CD4-positive, alpha-beta T cell treated with Interferon alpha-2 for 1 hour (primary cell): ENCODE measurements around the gene RBM10.

Source experiments
- DNase-seq, 2 donors: peaks; one replicate each; pipeline ENCODE4 v3.0.0-alpha.2; 2020 to 2022

Gene RBM10

DNA sequence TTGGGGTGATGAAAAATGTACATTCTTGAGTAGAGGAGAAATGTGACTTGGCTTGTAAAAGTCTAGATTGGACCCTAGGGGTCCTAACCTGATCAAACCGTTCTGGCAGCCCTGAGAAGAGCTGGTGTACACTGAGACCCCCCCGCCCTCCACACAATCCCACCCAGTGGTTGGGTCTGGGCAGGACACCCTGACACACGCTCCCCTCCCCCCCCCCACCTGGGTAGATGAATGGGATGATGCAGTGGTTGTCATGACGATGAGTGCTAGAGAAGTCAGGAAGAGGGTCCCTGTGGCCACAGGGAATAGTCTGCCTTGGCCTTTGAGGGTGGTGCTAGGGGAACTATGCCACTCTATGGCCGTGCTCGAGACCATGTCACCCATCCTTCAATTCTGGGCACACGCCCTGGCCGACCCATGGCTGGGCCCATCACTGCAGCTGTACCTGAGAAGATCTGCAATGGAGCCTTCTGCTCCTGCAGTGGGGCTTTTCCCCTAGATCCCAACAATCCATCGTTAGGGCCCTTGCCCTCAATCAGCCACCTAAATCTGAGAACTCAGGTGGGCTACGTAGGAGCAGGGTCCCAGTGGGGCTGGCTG lies 77.8 kb downstream of the RBM10 start:
- DNase-seq = no peak

DNA sequence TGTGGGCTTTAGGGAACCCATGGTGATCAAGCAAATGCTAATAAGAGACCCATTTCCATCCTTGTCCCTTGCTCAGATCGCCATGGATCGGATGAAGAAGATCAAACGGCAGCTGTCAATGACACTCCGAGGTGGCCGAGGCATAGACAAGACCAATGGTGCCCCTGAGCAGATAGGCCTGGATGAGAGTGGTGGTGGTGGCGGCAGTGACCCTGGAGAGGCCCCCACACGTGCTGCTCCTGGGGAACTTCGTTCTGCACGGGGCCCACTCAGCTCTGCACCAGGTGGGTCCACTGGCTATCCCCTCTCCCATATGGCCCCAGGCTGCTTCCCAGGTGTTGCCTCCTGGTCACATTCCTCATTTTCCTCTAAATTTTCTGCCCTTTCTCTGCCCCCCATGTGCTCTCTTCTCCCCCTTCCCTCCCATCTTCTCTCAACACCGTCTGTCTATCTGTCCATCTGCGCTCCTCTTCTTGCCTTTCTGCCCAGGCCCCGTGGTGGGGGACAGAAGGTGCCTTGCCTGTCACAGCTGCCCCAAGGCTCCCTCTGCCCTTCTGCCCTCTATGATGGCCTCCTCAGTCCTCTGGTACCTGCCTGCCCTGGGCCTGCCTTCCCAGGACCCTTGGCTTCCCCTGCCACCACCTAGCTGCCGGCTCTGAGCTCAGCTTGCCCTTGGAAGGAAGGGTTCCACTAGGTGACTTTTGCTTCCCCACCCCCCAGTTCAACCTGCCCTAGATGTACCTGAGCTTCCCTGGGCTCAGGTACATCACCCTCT lies 78.6 kb downstream of the RBM10 start:
- DNase-seq = no peak

DNA sequence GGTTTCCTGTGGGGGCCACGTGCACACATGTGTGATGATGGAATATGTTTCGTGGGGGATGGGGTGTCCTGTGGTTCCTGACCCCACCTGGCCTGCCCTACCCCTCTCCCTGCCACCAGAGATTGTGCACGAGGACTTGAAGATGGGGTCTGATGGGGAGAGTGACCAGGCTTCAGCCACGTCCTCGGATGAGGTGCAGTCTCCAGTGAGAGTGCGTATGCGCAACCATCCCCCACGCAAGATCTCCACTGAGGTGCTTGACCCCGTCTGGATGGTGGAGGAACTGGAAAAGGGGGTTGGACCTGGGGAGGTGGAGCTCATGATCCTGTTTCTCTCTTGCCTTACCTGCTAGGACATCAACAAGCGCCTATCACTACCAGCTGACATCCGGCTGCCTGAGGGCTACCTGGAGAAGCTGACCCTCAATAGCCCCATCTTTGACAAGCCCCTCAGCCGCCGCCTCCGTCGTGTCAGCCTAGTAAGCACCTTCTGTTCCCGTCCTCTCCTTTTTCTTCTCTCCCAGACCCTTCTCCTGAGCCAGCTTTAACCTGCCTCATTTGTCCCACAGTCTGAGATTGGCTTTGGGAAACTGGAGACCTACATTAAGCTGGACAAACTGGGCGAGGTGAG lies 79.4 kb downstream of the RBM10 start:
- no peak for DNase-seq

DNA sequence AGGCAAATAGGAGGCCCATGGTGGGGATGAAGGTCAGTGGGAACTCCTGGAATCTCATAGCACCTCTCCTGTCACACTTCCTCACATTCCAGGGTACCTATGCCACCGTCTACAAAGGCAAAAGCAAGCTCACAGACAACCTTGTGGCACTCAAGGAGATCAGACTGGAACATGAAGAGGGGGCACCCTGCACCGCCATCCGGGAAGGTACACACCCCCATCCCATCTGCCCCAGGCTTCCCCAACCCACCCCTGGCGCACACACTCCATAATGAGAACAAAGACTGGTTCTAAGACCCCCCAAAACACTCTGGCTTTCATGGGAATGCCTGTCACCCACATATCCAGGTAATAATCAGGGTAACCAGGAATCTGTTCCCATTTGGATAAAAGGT lies 79.9 kb downstream of the RBM10 start:
- no peak for DNase-seq

GRCh38 chrX:47226071-47226470 lies 81.0 kb downstream of the RBM10 start:
- DNase-seq = no peak

DNA sequence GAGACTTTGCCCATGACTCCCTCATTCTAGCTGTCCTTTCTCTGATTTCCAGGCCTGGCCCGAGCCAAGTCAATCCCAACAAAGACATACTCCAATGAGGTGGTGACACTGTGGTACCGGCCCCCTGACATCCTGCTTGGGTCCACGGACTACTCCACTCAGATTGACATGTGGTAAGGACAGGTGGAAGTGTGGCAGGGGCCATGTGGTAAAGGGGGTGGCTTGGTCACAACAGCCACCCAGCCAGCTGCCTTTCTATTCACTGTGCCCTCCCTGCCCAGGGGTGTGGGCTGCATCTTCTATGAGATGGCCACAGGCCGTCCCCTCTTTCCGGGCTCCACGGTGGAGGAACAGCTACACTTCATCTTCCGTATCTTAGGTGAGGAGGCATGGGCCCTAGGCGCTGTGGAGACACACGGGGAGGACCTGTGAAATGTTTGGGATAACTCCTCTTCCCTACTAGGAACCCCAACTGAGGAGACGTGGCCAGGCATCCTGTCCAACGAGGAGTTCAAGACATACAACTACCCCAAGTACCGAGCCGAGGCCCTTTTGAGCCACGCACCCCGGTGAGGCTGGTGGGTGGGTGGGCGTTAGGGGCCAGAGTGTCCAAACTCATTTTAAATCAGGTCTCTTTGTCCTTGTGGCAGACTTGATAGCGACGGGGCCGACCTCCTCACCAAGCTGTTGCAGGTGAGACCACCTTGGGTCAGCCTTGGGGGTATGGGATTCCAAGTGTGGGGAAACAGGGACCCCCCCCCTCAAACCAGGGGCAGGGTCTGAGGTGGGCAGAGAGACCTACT lies 81.7 kb downstream of the RBM10 start:
- DNase-seq = no peak

DNA sequence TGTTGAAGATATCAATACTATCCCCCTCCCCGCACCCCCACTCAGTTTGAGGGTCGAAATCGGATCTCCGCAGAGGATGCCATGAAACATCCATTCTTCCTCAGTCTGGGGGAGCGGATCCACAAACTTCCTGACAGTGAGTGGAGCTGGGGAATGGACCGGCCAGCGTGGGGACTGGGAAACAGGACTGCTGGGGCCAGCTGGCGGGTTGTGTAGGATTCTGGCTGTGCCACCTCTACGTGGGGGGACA lies 82.2 kb downstream of the RBM10 start:
- DNase-seq = no peak

GRCh38 chrX:47228550-47229270 lies 83.7 kb downstream of the RBM10 start:
- no peak for DNase-seq

GRCh38 chrX:47229427-47229826 lies 84.4 kb downstream of the RBM10 start:
- DNase-seq = no peak

GRCh38 chrX:47230136-47230868 lies 85.3 kb downstream of the RBM10 start:
- no peak for DNase-seq

DNA sequence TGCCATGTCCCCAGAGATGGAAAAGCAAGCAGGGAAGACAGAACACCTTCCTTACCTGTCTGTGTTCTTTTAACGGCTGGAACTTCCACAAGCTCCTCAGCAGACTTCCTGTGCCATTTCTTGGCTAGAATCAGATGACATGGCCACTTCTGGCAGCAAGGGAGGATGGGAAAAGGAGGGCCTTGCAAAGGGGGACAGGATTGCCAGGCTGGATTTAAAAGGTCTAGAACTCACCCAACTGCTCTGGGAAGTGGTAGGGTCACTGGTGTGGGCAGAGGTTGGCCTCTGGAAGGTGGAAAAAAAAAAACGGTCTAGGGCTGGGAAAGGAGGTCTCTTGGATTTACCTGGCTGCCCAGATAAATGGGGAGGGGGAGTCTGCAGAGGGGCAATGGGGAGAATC lies 86.1 kb downstream of the RBM10 start:
- DNase-seq = no peak

DNA sequence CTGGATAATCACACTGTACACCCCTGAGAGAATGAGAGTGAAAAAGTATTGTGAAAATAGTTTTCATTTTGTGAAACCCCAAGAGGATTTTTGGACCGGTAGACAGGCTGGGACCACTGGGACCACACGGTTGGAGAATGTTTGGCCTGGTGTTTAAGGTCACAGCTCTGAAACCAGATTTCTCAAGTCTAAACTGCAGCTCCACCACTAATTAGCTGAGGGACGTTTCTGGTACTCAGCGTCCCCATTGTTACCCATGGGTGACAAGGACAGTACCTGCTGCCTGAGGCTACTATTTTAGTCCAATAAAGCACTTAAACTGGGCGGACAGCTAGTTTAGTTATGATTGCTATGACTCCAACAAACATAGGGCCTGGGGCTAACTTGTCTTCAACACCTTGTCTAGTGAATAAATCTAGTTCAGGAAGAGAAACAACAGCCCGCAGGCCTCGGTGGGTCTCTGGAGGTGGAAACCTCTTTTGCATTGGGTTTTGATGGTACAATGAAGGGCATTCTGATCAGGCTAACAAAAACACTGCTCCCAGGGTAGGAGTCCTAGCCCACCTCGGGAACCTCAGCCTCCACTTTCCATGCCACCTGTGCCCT lies 87.3 kb downstream of the RBM10 start:
- DNase-seq = no peak

GRCh38 chrX:47232803-47233332 lies 87.8 kb downstream of the RBM10 start, which contains the start of gene USP11:
Gene USP11 (plus strand): TSS chrX:47233009. CDS start chrX:47233044, 35 bp downstream.
- peak; percentile 72 to 73 for DNase-seq

DNA sequence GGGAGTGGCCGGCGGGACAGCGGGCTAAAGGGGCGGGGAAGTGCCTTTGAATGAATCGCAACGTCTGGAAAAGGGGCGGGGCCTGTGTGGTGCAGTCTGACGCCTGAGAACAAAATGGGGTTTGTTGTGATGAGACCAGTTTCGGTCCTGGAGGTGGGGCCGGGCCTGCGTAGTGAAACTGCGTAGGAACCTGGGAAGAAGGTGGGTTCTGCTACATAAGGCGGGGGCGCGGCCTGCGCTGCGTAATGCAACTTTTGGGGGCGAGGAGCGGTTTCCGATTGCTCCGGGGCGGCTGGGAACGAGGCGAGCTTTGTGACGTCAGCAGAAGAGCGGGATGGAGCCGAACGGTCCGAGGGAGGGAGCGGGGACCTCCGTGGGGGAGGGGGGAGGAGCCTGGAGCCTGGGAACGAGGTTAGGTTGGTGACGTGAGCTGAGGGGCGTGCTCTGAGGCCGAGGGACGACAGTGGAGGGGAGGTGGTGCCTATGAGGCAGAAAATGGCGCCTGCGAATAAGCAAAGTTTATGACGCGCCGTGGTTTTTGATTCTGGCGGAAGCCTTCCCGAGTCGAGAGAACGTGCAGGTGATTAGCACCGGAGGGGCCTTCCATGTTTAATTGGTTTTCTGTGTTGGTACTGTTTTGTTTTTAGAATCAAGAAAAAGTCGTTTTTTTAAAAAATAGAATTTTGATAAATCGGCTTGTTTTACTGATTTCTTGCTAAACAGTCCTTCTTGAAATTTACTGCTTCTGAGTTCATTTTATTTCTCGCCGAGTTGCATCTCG lies 88.5 kb downstream of the RBM10 start:
- DNase-seq = peak; percentile 97

DNA sequence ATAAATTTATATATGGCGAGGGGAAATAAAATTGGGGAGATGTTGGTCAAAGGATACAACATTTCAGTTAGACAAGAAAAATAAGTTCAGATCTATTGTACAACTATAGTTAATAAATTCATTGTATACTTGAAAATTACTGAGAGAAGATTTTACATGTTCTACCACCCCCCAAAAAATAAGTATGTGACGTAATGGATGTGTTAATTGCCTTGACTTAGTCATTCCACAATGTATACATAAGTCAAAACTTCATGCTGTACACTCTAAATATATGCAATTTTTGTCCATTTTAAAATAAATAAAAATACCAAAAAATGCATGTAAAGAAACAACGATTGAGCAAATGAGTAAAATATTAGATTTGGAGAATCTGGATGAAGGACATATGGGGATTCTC lies 89.6 kb downstream of the RBM10 start:
- no peak for DNase-seq

GRCh38 chrX:47235691-47236103 lies 90.7 kb downstream of the RBM10 start:
- no peak for DNase-seq
